ENCODE results near the gene FMNL2. TPM values are rescaled to one million over a fixed set of nuclear protein-coding genes. Genes with fewer than 3 reads are reported as not detected.

Gene FMNL2
- total RNA-seq, 1 experiment from 2014 or later = 28.1 TPM

DNA sequence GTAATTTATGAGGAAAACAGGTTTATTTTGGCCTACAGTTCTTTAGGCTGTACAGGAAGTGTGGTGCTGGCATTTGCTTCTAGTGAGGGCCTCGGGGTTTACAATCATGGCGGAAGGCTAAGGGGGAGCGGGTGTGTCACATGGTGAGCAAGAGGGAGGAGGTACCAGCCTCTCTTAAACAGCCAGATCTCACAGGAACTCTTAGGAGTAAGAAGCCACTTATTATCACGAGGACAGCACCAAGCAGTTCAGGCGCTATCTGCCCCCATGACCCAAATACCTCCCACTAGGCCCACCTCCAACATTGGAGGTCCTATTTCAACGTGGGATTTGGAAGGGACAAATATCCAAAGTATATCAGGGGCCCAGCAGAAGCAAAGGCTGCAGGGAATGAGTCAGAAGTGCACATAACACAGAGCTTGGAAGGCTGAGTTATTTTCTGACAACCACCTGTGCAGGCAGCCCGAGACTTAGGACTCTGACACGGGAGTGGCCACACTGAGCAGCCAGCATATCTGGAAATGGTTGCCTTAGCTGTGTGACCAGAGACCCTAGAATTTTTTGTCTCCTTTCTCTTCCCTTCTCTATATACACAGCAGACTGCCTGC, 211.4 kb downstream of the FMNL2 start:
- no peaks in the 10 kb centered on the region for H4K20me1 ChIP-seq (ENCODE audit: insufficient read depth)
- POLR2A ChIA-PET = no interaction called here
- BruUV-seq (replicated peaks) = no TSS peak

DNA sequence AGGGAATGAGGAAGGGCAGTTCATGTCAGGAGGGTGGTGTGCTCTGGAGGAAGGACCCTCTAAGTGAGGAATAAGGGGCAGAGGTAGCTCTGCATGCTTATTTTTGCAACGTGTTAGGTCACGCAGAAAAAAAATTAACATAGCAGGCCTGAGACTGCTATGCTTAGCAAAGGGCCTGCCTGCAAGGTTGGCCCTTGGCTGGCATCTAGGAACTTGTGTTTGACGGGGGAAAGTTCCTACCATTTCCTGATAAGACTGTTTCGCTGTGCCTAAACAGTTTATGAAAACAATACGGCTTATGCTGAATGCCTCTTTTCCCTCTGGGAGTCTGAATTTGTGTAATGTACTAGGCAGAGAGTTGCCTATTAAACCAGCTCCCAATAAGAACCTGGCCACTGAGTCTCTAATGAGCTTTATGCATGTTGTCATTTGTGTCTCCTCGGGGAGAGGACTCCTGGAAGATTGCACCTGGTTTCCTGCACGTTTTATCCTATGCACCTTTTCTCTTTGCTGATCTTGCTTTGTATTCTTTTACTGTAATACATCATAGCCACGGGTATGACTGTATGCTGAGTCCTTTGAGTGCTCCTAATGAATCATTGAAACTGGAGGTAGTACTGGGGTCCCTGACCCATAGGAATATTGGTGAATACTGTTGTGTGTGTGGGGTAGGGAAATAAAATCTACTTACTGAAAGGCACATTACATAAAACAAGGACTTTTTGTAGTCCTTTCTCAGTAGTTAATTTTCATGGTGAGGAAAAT, 213.3 kb downstream of the FMNL2 start:
- H3K9ac ChIP-seq (ENCODE audit: low read length) = no peak overlapping the region
- POLR2A ChIA-PET = no interaction called here
- BruUV-seq (replicated peaks) = no TSS peak
- no peaks in the 10 kb centered on the region for H4K20me1 ChIP-seq (ENCODE audit: insufficient read depth)
- no peak overlapping the region for H3K4me2 ChIP-seq (ENCODE audit: low read length)
- H3K4me3 ChIP-seq (replicated peaks in 1 of 2; ENCODE audit: low read depth in 1 of 2, low read length in 2 of 2) = no peak overlapping the region
- H3K9me3 ChIP-seq (ENCODE audit: control insufficient read depth in 1 of 2, insufficient read depth in 1 of 2, low read depth in 1 of 2, low read length in 2 of 2) = no peaks in the 10 kb centered on the region
- H3K36me3 ChIP-seq (ENCODE audit: control insufficient read depth in 1 of 2, insufficient read depth in 2 of 2, low read length in 2 of 2) = no peaks in the 10 kb centered on the region
- H3K9me2 ChIP-seq (ENCODE audit: insufficient read depth) = no peaks in the 10 kb centered on the region
- H3K27me3 ChIP-seq (ENCODE audit: insufficient read depth, low read length) = no peaks in the 10 kb centered on the region
- CTCF ChIA-PET = no interaction called here
- intact Hi-C loops (cut with micrococcal nuclease) = no loop called here
- no peaks in the 10 kb centered on the region for H3K79me2 ChIP-seq (ENCODE audit: insufficient read depth, low read length)
- no peak overlapping the region for H2AFZ ChIP-seq (ENCODE audit: low read depth, low read length, poor library complexity, severe bottlenecking)
- DNase-seq (ENCODE audit: low read depth, low spot score) = no peak
- RAD21 ChIA-PET (ENCODE audit: low non-redundant PET in 1 of 2, low total read pairs in 2 of 2, uncharacterized antibody in 2 of 2, unreplicated experiment in 2 of 2) = no interaction called here
- H3K27ac ChIP-seq (ENCODE audit: low read depth, low read length) = no peak overlapping the region
- no peak for ATAC-seq
- H3K4me1 ChIP-seq (ENCODE audit: control insufficient read depth in 1 of 2, insufficient read depth in 2 of 2, low read length in 2 of 2) = peaks cover 2% of the 10 kb centered on the region in 2 experiments; a peak in 3 of 4 replicates
- TF ChIP-seq POLR2A (IDR thresholded peaks at IDR 0.05; ENCODE audit: borderline replicate concordance, extremely low read depth, insufficient read depth, insufficient read length) (no peak), TCF7L2 (IDR thresholded peaks at IDR 0.05; ENCODE audit: borderline replicate concordance, extremely low read depth, insufficient read depth, insufficient read length) (no peak), POLR2AphosphoS5 (IDR thresholded peaks at IDR 0.05; ENCODE audit: low read depth, low read length) (no peak), SRF (IDR thresholded peaks at IDR 0.05; ENCODE audit: low read depth) (no peak), JUND (IDR thresholded peaks at IDR 0.05) (no peak), SP1 (IDR thresholded peaks at IDR 0.05; ENCODE audit: low read depth) (no peak), SIN3A (IDR thresholded peaks at IDR 0.05; ENCODE audit: low read depth) (no peak), ZNF274 (IDR thresholded peaks at IDR 0.05; ENCODE audit: low read depth, low read length) (no peak), EZH2phosphoT487 (IDR thresholded peaks at IDR 0.05; ENCODE audit: borderline replicate concordance) (no peak)
- TF ChIP-seq, protein P1, sequence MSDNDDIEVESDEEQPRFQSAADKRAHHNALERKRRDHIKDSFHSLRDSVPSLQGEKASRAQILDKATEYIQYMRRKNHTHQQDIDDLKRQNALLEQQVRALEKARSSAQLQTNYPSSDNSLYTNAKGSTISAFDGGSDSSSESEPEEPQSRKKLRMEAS (IDR thresholded peaks at IDR 0.05) = no peak
- TF ChIP-seq, protein P2, sequence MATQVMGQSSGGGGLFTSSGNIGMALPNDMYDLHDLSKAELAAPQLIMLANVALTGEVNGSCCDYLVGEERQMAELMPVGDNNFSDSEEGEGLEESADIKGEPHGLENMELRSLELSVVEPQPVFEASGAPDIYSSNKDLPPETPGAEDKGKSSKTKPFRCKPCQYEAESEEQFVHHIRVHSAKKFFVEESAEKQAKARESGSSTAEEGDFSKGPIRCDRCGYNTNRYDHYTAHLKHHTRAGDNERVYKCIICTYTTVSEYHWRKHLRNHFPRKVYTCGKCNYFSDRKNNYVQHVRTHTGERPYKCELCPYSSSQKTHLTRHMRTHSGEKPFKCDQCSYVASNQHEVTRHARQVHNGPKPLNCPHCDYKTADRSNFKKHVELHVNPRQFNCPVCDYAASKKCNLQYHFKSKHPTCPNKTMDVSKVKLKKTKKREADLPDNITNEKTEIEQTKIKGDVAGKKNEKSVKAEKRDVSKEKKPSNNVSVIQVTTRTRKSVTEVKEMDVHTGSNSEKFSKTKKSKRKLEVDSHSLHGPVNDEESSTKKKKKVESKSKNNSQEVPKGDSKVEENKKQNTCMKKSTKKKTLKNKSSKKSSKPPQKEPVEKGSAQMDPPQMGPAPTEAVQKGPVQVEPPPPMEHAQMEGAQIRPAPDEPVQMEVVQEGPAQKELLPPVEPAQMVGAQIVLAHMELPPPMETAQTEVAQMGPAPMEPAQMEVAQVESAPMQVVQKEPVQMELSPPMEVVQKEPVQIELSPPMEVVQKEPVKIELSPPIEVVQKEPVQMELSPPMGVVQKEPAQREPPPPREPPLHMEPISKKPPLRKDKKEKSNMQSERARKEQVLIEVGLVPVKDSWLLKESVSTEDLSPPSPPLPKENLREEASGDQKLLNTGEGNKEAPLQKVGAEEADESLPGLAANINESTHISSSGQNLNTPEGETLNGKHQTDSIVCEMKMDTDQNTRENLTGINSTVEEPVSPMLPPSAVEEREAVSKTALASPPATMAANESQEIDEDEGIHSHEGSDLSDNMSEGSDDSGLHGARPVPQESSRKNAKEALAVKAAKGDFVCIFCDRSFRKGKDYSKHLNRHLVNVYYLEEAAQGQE (IDR thresholded peaks at IDR 0.05; ENCODE audit: low read depth) = no peak
- TF ChIP-seq, protein P3, sequence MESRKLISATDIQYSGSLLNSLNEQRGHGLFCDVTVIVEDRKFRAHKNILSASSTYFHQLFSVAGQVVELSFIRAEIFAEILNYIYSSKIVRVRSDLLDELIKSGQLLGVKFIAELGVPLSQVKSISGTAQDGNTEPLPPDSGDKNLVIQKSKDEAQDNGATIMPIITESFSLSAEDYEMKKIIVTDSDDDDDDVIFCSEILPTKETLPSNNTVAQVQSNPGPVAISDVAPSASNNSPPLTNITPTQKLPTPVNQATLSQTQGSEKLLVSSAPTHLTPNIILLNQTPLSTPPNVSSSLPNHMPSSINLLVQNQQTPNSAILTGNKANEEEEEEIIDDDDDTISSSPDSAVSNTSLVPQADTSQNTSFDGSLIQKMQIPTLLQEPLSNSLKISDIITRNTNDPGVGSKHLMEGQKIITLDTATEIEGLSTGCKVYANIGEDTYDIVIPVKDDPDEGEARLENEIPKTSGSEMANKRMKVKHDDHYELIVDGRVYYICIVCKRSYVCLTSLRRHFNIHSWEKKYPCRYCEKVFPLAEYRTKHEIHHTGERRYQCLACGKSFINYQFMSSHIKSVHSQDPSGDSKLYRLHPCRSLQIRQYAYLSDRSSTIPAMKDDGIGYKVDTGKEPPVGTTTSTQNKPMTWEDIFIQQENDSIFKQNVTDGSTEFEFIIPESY (IDR thresholded peaks at IDR 0.05; ENCODE audit: extremely low read depth, insufficient replicate concordance, low read length) = no peak

More for the DNA sequence above, 211.4 kb downstream of the FMNL2 start:
- no peak for DNase-seq (ENCODE audit: low read depth, low spot score)
- H3K79me2 ChIP-seq (ENCODE audit: insufficient read depth, low read length) = no peaks in the 10 kb centered on the region
- no peak overlapping the region for H3K4me2 ChIP-seq (ENCODE audit: low read length)
- no peaks in the 10 kb centered on the region for H3K9me3 ChIP-seq (ENCODE audit: control insufficient read depth in 1 of 2, insufficient read depth in 1 of 2, low read depth in 1 of 2, low read length in 2 of 2)
- H2AFZ ChIP-seq (ENCODE audit: low read depth, low read length, poor library complexity, severe bottlenecking) = no peak overlapping the region
- RAD21 ChIA-PET (ENCODE audit: low non-redundant PET in 1 of 2, low total read pairs in 2 of 2, uncharacterized antibody in 2 of 2, unreplicated experiment in 2 of 2) = no interaction called here
- no peak overlapping the region for H3K27ac ChIP-seq (ENCODE audit: low read depth, low read length)
- H3K4me3 ChIP-seq (replicated peaks in 1 of 2; ENCODE audit: low read depth in 1 of 2, low read length in 2 of 2) = no peak overlapping the region
- no peak overlapping the region for H3K9ac ChIP-seq (ENCODE audit: low read length)
- no peaks in the 10 kb centered on the region for H3K9me2 ChIP-seq (ENCODE audit: insufficient read depth)
- CTCF ChIA-PET = no interaction called here
- intact Hi-C loops (cut with micrococcal nuclease) = no loop called here
- no peaks in the 10 kb centered on the region for H3K36me3 ChIP-seq (ENCODE audit: control insufficient read depth in 1 of 2, insufficient read depth in 2 of 2, low read length in 2 of 2)
- H3K4me1 ChIP-seq (ENCODE audit: control insufficient read depth in 1 of 2, insufficient read depth in 2 of 2, low read length in 2 of 2) = peaks cover 3 to 20% of the 10 kb centered on the region in 2 experiments; a peak in 3 of 4 replicates
- no peaks in the 10 kb centered on the region for H3K27me3 ChIP-seq (ENCODE audit: insufficient read depth, low read length)
- TF ChIP-seq POLR2AphosphoS5 (IDR thresholded peaks at IDR 0.05; ENCODE audit: low read depth, low read length) = no peak
- no peak for ATAC-seq

Data from HCT116 (cell line).